ENCODE measurements around the gene IDH3G. TPM values are rescaled to one million over a fixed set of nuclear protein-coding genes. Genes with fewer than 3 reads are reported as not detected.

IDH3G gene
- total RNA-seq, 1 experiment from 2014 or later = 83.6 TPM

DNA sequence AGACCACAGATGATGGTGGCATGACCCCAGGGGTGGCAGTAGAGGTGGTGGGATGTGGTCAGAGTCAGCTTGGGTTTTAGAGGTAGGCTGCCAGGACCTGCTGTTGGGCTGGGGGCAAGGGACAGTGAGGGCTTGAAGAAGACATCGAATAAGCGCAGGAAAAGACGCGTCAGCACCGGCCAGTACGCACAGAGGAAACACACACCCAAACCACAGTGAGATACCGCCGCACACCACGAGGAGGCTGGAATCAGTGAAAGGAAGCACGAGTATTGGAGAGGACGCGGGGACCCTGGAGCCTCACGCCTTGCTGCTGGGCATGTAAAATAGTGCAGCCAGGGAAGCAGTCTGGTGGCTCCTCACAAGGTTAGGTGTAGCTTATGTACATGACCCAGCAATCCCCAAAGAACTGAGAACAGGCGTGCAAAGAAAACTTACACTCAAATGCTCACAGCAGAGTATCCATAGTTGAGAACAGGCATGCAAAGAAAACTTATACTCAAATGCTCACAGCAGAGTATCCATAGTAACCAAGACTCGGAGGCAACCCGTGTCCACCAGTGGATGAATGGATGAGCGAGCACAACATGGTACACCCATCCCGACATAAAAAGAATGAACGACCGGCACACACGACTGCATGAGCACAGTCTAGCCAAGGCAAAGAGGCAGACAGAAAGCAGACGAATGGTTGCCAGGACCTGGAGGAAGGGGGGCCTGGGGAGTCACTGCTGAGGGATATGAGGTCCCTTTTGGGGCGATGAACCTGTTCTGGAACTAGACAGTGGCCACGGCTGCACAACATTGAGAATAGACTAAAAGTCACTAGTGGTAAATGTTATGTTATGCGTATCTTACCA is 22.9 kb upstream of the IDH3G start:
- DNase-seq (ENCODE audit: low read depth) = no peak

DNA sequence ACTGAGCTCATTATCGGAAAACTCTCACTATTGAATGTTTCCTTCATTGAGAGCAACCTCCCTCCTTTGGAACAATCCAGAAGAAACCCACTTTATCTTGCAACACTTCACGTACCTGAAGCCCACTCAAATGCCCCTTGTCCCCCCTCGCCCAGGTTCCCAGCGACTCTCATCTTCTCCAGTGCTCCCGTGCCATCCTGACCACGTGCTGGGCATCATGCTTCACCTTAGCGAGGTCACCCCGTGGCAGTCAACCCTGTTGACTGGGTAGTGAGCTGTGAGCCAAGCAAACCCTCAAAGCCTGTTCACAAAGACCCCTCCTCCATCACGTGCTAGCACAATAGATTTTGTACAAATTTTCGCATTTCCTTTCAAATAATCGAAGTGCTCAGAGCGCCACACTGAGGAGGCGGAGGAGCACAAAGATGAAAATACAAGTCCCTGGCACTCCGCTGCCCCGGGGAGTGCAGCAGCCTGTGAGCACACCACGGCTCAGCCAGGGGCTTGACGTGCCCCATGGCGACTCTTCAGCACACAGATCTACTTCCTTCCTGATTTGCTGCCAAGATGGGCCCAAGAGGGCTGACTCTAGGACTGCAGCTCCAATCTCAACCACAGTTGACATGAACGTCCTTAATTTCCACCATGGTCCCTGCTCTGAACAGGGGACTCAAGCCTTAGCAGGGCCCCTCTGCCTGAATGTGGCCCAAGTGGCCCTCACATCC is 20.6 kb upstream of the IDH3G start:
- no peak for DNase-seq (ENCODE audit: low read depth)

DNA sequence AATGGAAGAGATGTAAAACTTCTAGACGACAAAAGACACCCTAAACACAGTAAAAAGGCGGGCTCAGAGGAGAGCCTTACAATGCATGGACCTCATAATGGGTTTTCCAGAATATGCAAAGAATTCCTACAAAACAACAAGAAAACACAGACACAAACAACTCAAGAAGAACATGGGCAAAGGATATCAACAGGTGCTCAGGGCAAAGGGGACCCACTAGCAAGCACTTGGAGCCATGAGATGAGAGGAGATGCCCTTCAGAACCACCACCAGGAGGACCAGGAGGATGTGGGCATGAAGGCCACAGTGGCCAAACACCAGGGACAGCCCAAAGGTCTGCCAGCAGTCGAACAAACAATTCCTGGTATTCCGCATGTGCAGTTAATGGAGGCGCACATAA is 19.0 kb upstream of the IDH3G start:
- DNase-seq (ENCODE audit: low read depth) = no peak

DNA sequence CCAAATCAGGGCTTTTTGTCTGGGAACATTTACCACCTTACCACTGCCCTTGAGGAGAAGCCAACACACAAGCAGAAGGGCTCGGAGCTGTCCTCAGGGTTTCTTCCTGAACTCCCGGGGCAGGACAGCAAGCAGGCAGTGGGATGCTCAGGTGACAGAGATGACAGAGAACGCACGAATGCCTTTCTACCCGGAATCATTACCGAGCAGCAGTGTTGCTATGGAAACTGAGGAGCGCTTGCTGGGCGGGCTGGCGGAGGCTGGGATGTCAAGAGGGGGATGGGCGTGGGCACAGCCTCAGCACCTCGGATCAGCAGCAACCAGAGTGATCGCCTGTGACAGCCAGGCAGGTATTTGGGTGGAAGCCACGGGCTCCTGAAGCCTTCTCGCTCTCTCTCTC is 18.0 kb upstream of the IDH3G start:
- no peak for DNase-seq (ENCODE audit: low read depth)

DNA sequence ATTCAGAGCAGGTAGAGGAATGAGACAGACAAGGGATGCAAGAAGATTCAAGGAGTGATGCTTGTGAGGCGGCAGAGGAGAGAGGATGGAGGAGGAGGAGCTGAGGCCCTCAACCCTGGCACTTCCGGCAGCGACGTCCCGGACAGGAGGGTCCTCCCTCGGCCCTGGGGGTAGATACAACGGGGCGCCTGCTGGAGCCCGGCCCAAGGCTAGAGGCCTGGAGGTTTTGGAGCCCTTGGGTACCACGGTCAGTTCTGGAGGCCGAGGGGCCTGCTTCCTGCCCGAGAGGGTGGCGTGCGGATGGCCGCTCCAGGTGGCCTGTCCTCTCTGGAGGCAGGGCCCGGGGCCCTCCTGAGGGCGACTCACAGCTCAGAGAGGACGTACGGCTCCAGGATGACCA is 13.8 kb upstream of the IDH3G start:
- no peak for DNase-seq (ENCODE audit: low read depth)

DNA sequence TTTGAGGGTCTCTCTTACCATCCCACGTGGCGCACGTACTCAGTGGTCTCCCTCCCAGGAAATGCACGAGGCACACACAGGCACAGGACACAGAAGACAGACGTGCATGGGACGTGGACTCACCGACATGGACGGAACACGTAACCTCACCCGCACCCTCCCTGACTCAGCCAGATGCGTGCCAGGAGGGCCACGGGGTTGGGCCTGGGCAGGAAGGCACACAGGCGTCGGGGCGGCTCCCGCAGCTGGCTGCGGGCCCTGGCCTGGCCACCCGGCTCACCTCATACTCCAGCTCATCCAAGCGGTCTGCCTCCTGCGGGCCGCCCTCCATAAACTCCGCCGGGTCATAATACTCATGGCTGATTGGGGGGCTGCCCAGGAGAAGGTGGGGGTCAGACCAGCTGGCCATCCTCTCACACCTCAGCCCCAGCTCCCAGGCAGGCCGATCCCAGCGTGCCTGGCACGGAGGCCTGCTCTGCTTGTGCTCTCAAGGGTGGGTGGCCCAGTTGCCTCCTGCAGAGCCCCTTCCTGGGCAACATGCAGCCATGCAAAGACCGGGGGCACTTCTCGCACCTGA is 12.9 kb upstream of the IDH3G start:
- no peak for DNase-seq (ENCODE audit: low read depth)

DNA sequence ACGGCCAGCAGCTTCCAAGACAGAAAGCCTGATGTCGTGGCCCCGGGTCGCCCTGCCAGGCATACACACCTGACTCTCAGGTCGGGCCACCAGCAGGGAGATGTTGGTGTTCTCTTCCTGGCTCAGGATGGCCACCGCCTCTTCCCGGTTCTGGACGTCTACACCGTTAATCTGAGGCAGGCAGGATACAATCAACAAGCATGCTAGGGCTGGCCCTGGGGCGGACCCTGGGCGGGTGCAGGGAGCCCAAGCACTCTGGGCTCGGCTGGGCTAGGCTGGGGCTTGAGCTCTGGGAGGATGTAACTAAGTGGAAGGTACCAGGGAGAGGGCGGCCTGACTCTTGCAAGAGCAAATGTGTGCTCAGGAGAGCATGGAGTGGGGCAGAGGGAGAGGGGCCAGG is 11.3 kb upstream of the IDH3G start:
- DNase-seq (ENCODE audit: low read depth) = no peak

DNA sequence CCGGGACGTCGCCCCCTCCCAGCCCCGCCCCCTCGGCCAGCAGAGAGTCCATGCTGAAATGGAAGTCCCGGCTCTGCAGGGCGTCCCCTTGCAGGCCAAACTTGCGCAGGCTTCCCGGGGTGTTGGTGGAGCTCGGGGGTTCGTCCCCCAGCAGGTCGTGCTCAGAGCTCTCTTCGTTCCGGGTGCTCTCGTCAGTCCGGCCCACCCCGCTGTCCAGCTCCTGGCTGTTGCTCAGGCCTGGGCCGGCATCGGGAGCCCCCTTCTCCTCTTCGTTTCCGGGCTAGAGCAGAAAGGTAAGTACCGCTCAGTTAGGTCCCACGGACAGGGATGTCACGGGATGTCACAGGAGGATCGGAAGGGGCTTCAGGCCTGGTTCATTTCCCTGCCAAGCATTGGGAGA is 10.4 kb upstream of the IDH3G start:
- DNase-seq (ENCODE audit: low read depth) = no peak

DNA sequence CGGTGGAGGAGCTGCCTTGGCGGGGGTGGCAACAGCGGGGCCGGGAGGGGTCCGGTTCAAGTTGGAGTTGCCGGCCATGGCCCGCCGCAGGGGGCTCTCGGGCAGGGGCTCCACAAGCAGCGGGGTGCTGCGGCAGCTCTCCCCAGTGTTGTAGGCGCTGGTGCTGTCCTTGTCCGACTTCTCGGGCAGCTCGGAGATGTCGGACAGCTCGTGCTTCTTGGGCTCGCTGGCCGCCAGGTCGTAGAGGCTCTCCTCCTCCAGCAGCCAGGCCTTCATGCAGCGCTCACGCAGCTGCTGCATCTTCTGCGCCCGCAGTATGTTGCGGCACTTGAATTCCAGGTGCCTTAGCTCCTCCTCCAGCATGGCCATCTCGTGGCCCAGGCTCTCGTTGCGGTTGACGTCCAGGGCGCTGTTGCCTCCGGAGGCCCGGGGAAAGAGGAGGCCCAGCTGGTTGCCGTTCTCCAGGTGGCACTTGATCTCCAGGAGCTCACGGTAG is 10.0 kb upstream of the IDH3G start:
- no peak for DNase-seq (ENCODE audit: low read depth)

DNA sequence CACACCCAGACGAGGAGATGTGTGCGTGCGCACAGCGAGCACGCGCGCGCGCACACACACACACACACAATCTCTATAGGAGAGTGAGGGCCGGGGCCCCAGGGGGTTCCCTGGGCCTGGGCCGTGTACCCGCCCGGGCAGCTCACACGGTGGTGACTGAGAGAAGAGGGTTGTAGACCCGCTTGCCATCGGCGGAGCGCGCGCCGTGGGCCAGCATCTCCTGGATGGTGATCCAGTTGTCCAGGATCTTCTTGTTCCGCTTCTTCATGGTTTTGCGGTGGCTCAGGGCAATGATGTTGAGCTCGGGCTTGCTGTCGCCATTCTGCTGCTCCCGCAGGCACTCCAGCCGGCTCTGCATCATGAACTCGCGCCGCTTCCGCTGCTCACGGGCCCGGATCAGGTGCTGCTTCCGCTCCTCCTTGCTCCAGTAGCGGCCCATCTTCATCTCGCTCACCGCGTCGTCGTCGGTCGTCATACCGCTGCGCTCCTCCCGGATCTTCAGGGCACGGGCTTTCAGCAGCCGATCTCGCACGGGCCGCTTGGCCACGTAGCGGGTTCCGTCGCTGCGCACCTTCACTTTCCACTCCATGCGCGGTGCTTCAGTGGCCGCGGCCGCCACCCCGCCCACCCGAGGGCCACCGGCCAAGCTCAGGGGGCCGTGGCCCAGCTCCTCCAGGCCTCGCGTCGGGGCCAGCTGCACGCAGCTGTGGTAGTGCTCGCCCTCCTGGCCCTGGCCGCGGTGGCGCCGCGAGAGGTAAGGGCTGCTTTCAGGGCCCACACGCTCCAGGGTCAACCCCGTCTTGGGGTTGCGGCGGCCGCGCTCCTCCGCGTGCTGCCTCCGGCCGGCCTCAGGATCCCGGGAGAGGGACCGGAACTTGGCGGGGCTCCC is 9.3 kb upstream of the IDH3G start:
- DNase-seq (ENCODE audit: low read depth) = no peak

DNA sequence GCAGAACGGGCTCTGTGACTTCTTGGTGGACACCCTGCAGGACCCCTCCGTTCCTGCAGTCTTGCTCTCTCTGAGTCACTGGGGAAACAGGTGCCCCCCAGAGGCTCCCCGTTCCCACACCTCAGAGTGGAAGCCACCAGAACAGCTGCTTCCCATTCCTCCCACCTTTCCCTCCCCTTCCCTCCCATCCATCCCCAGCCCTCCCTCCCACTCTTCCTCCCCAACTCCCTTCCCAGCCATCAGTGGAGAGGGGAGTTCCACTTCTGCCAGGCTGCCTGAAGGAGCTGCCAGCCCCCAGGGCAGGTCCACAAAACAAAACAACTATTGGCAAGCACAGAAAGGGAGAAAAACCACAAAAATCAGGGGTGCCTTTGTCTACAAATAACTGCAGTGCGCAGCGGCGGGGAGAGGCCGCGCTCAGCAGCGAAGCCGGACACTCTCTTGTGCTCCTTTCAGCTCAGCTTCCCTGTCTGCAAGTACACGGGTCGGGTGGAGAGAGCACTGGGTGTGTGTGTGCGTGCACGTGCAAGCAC is 8.4 kb upstream of the IDH3G start:
- no peak for DNase-seq (ENCODE audit: low read depth)

DNA sequence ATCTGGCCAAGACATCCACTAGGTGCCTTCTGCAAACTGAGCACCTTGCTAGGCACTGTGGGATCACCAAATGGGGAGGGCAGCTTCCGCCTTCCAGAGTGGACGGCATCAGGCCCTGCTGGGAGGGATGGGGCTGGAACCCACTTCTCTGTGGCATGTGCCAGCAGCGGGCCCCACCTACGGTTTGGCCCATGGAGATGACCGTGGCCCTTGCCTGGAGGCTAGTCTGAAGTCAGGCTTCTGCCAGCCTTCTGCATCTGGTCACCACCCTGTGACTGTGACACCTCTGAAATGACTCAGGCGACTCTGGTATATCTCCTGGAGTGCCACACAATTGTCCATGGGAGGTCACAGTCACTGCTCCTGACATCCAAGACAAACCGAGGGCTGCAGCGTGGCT is 7.5 kb upstream of the IDH3G start:
- DNase-seq (ENCODE audit: low read depth) = no peak

DNA sequence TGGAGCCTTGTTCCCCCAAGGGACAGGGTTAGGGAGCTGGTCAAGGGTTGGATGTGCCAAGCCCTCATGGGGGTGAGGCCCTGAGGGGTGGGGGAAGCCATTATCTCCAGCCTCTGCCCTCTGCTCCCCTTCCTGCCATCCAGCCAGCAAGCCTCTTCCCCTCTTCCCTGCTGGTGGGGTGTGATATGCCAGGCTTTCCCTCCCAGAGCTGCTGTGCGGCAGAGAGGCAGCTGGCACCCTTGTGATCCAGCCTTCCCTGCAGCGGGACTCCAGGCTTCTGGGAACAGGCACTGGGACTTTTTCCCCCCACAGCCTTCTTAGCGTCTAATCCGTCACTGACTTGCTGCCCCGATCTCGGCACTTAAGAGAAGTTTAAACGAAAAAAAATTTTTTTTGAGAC is 6.6 kb upstream of the IDH3G start:
- no peak for DNase-seq (ENCODE audit: low read depth)

DNA sequence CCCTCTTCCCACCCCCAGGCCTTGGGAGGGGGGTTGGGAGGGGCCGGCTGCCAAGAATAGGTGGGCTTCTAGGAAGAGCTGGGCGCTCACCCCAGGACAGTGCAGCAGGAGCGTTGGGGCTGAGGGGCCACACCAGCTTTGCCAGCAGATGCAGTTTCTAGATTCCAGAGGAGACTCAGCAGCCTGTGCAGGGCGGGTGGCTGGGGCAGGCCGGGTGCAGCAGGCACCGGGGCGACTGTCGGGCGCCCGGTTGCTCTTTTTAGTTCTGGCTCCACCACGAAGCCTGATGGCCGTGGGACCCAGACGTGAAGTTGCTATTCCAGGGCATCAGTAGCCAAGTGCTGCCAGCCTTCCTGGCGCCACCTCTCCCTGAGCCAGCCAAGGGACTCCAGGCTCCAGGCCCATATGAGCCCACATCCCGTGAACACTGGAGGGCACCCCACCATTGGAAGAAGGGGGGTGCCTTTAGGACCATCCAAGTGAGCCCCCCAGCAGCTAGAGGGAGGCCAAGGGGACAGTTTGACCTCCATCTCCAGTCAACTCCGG is 6.1 kb upstream of the IDH3G start:
- DNase-seq (ENCODE audit: low read depth) = no peak

DNA sequence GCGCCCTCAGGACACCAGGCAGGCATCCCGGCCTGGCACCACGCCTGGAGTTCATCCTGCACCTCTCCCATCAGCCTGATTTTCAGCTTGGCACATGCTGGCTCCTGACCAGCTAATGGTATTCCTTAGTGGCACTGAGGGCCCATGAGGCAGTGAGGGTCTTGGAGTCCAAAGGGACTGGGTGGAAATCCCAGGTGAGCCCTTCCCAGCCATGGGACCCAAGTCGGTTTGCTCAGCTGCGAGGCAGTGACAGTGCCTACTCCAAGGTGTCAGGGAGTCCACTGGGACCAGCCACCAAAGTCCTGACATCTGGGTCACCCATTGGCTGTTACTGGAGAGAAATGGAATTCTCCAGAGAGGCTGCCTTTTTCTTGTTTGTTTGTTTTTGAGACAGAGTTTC is 5.2 kb upstream of the IDH3G start:
- DNase-seq (ENCODE audit: low read depth) = no peak

DNA sequence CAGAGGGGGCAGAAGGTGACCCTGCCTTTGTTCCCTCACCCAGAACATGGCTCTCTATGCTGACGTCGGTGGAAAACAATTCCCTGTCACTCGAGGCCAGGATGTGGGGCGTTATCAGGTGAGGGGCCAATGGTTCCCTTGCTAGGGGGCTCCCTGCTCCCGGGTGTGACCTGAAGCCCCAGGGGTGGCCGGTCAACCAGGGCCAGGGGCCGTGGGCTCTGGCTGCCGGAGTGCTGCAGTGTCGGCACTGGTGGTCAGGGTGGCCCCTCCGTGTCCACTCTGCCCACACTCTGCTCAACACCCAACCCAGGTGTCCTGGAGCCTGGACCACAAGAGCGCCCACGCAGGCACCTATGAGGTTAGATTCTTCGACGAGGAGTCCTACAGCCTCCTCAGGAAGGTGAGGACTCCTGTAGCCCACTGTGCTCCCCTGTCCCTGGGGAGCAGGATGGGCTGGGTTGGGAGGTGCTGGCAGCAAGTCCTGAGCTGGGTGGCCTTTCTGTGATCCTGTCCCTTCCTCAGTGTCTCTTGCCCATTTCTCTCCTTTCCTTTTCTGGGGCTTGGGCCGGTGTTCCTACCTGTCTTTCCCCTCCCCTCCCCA is 3.3 kb upstream of the IDH3G start:
- DNase-seq (ENCODE audit: low read depth) = no peak

DNA sequence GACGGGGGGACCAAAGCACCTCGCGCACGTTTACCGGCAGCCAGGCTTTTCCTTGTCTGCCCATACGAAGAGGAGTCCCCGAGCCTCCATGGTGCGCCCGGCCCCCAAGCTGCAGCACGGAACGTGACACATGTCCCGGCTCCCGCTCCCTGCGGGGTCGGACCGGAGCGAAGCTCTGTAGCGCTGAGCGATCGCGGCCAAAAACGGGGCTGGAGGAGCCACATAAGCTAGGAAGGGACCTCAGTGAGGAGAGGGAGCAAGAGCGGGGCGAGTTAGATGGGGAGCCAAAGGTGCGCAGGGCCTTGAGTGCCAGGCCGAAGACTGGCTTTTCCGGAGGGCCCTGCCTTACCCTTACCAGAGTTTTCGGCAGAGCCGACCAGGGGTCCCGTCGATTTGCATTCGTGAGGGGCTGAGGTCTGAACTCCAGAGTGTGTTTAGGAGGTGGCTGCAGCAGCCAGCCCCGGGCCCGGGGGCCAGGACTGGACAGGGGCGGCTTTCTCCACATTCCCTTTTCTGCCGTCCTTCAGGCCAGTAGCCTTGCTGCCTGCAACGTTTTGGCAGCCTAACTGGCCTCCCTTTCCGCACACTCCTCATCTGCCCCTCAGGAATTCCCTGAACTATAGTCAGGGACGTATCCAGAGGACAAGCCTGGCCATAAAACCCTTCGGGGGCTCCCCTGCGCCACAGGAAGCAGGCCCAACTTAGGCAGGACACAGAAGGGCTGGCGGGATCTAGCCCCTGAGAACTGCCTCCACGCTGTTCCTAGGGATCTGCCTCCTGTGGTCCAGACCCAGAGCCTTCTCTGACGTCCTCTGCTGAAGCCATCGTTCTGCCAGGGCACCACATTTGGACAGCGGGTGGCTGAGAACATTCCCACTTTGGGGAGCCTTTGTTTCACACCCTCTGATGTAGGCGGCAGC is 982 bp upstream of the IDH3G start:
- DNase-seq (ENCODE audit: low read depth) = no peak

DNA sequence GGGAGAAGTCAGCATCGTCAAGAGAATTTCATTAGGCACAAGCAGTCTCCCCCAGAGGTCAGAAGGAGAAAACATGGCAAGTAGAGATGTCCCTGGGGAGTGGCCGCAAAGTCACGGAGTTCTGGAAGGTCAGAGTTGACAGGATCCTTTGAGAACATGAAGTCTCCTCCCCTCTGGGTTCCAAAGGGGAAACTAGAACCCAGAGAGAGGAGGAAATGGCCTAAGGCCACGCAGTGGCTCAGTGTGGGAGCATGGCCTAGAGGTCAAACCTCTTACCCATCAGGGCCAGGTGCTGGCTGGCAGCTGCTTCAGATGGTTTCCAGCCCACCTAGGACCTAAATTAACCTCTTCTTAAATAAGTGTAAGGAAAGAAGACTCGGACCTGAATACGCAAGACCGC is 884 bp downstream of the IDH3G start:
- peak; percentile 38 for DNase-seq (ENCODE audit: low read depth)

DNA sequence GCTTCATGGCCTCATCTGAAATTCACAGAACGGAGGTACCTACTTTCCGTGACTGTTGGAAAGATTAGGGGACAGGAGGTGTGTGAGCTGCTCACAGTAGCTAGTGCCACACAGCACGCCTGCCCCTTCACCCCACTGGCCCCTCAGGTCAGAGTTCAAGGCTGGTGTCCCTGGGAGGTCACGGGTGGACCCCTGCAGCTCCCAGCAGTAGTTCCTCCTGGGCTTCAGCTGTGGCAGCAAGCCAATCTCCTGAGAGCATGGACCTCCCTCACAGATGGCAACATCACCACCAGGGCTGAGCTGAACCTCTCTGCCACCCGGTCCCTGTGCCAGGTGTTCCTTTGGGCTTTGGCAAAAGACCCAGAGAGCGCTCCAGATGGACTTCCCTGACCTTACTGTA is 1.8 kb downstream of the IDH3G start:
- no peak for DNase-seq (ENCODE audit: low read depth)
